ENCODE results near the gene STAU1.

GRCh38 chr20:49091104-49091503, 97.0 kb downstream of the STAU1 start:
- TF ChIP-seq CTCF (IDR thresholded peaks at IDR 0.05) (no peak), POLR2A (IDR thresholded peaks at IDR 0.05) (no peak)
